Fibroblast of the aortic adventitia (primary cell): ENCODE results near the gene PRMT7. TPM values are rescaled to one million over a fixed set of nuclear protein-coding genes. Genes with fewer than 3 reads are reported as not detected.

ENCODE experiments used
- DNase-seq: peaks from one replicate; pipeline ENCODE4 v3.0.0-alpha.2; 2010; ENCODE audit warnings: low read depth
- H3K4me3 ChIP-seq: 2 replicates; pipeline ENCODE4 v1.5.1; 2011; ENCODE audit warnings: low read depth, mild to moderate bottlenecking, control low read depth, low read length, moderate library complexity
- total RNA-seq: library from RNA; depleted of rRNA; stranded (reverse); fragments of >200 nt; gene quantifications from 2 replicates; pipeline ENCODE4 v1.2.3, GENCODE V29; 2012; ENCODE audit warnings: low replicate concordance
- TF ChIP-seq, protein P1 (sequence below): IDR thresholded peaks from 2 replicates; pipeline ENCODE4 v1.5.1; 2011; ENCODE audit warnings: mild to moderate bottlenecking, low read length, control low read depth, inconsistent platforms; ENCODE audit not compliant: insufficient read depth

PRMT7 gene
- total RNA-seq, 1 donor = 42.1 TPM

DNA sequence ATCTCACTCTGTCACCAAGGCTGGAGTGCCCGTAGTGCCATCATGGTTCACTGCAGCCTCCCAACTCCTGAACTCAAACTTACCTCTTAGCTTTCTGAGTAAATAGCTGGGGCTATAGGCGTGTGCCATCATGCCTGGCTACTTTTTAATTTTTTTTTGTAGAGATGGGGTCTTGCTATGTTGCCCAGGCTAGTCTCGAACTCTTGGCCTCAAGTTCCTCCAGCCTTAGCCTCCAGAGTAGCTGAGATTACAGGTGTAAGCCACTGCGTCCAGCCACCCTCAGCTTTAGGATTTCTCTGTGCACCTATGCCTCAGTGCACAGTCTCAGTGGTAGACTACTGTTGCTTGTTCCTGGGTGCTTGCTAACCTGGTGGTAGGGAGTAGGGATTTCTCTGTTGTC is 41.0 kb upstream of the PRMT7 start:
- TF ChIP-seq, protein P1, sequence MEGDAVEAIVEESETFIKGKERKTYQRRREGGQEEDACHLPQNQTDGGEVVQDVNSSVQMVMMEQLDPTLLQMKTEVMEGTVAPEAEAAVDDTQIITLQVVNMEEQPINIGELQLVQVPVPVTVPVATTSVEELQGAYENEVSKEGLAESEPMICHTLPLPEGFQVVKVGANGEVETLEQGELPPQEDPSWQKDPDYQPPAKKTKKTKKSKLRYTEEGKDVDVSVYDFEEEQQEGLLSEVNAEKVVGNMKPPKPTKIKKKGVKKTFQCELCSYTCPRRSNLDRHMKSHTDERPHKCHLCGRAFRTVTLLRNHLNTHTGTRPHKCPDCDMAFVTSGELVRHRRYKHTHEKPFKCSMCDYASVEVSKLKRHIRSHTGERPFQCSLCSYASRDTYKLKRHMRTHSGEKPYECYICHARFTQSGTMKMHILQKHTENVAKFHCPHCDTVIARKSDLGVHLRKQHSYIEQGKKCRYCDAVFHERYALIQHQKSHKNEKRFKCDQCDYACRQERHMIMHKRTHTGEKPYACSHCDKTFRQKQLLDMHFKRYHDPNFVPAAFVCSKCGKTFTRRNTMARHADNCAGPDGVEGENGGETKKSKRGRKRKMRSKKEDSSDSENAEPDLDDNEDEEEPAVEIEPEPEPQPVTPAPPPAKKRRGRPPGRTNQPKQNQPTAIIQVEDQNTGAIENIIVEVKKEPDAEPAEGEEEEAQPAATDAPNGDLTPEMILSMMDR = no peak
- DNase-seq = no peak
- no peak overlapping the region for H3K4me3 ChIP-seq

DNA sequence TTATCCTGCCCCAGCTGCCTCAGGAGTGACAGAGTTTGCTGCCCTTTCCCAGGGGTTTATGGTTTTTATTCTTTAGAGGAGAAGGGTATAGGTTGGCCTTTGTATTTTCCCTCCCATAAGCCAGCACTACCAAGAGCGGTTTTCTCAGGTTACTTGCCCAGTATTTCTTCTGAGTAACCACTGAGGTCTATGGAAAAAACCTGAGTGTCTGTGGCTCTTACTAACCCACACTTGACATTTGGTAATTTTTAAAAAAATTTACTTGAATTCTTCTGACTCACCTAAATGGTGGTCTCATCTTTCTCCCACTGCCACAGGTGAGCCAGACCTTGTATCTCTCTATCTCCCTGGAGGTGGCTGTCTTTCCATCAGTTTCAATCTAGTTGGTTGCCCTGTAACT is 40.5 kb upstream of the PRMT7 start:
- DNase-seq = no peak
- H3K4me3 ChIP-seq = no peak overlapping the region
- TF ChIP-seq, protein P1 = no peak

DNA sequence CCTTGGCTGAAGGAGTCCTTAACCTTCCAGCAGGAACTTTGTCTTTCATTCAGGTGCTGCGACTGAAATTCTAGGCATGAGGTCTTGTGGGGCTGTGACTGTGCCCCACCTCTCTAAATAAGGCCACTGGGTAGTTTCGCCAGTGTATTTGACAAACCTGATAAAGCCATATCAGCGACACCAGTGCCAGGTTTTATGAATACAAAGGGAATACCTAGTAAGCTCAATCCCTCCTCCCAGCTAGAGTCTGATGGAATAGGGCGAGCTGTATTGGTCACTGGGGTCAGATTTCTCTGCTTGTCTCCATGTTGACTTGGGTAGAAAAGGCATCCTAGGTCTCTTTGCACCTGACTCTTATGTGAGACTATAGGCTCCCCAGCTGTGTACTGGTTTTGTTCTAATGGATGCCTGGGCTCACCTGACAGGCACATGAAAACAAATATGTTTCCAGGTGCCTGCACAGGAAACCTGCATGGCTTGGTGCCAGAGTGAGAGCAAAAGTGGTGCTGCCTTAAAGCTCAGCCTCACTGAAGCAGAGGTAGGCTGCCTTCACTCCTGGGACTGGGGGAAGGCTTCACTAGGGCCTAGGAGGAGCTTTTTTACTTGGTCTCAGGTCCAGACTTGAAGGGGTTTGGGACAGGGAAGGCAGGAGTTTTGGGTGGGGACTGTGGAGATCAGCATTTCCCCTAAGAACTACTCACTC is 38.2 kb upstream of the PRMT7 start:
- DNase-seq = no peak
- TF ChIP-seq, protein P1 = no peak
- no peak overlapping the region for H3K4me3 ChIP-seq

DNA sequence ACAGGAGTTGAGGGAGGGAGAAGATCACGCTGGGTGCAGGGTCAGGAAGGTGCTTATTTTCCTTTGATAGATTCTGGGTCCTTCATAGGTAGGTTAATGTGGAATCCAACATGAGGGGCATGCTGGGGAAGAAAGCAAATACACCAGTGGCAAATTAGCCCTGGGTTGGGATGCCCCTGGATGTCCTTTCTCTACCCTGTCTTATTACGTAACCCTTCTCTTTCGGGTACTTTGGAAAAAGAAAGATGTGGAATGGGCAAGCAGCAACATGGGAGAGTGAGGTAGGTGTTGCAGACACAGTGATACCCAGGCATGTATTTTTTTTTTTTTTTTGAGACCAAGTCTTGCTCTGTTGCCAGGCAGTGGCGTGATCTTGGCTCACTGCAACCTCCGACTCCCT is 37.4 kb upstream of the PRMT7 start:
- H3K4me3 ChIP-seq = no peak overlapping the region
- DNase-seq = no peak
- TF ChIP-seq, protein P1 = no peak

DNA sequence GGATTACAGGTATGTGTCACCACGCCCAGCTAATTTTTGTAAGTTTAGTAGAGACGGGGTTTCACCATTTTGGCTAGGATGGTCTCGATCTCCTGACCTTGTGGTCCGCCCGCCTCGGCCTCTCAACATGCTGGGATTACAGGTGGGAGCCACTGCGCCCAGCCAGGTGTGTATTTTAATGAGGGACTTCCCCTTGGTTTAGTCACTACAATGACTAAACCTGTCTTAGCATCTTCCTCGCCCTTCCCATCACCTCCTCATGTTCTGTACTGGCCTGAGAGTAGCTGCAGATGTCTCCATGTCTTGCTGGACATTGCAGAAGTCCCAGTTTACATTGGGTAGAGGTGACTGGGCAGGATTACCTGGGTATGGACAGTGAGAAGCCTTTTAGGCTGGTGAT is 36.9 kb upstream of the PRMT7 start:
- no peak for DNase-seq
- no peak overlapping the region for H3K4me3 ChIP-seq
- TF ChIP-seq, protein P1 = no peak

DNA sequence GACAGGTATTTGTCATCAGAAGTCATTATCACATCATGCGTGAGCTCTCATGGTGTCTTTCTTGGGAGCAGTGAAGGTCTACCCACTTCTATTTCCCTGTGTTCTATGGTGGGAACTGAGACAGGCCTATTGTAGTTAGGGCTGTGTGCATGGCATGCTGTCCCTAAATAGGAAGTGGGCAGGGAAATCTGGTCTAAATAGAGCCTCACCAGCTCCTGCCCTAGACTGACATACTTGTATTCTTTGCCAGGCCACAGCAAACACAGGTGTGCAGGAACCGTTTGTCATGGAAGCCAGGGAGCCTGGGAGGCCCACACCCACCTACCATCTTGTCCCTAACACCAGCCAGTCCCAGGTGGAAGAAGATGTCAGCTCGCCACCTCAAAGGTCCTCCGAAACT is 36.4 kb upstream of the PRMT7 start:
- TF ChIP-seq, protein P1 = no peak
- no peak for DNase-seq
- no peak overlapping the region for H3K4me3 ChIP-seq
